GM06990 (cell line): ENCODE measurements around the gene ATP9A.

ENCODE experiments used
- DNase-seq: peaks from one replicate; pipeline ENCODE4 v3.0.0-alpha.2; 2011; ENCODE audit not compliant: insufficient read length; ENCODE audit errors: extremely low read depth
- H3K27me3 ChIP-seq: replicated peaks from 2 replicates; pipeline ENCODE4 v1.6.0; 2011; ENCODE audit warnings: low read length; ENCODE audit not compliant: control insufficient read depth, insufficient read depth
- H3K36me3 ChIP-seq: 2 replicates; pipeline ENCODE4 v1.5.1; 2011; ENCODE audit warnings: low read length; ENCODE audit not compliant: control insufficient read depth, insufficient read depth
- H3K4me3 ChIP-seq: replicated peaks from 2 replicates; pipeline ENCODE4 v1.5.1; 2011; ENCODE audit warnings: low read depth, mild to moderate bottlenecking, control low read depth, low read length
- TF ChIP-seq, protein P1 (sequence below): IDR thresholded peaks from 2 replicates; pipeline ENCODE4 v1.5.1; 2011; ENCODE audit warnings: low read length, control low read depth, mild to moderate bottlenecking, inconsistent platforms; ENCODE audit not compliant: insufficient read depth, poor library complexity, severe bottlenecking

ATP9A gene

DNA sequence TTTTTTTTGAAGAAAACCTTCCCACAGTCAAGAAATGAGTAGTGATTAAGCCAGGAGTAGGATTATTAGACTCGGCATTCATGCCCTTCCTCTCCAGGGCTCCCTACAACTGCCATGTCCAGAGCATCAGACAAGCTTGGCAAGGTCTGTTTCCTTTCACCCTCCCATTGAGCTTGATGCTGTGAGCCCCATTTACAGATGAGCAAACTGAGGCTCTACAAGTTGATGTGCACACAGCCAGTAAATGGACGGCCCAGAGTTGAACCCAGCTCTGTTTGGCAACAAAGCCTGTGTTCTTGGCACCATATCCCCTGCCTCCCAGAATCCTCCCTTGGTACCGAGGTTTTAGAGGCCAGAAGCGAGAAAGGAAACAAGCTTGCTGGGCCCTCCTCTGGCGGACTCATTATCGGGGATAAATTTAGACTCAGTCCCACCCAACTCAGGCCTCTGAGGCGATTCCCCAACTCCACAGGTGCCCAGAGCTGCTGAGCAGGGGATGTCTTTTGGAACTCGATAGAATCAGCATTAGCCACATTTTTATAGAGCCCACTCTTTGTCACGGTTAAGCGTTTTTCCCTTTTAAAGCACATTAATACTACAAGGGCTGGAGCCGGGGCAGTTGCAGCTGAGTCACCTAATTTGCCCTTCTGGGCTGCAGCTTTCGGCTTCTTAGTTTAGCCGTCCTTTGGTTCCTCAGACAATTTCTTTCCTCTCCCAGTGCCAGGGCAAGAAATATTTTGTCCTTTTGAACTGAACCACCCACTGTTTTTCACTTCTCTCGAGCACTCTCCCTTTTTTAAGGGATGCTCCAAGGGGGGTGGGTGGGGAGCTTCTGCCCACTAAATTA is 202.7 kb downstream of the ATP9A start:
- TF ChIP-seq, protein P1, sequence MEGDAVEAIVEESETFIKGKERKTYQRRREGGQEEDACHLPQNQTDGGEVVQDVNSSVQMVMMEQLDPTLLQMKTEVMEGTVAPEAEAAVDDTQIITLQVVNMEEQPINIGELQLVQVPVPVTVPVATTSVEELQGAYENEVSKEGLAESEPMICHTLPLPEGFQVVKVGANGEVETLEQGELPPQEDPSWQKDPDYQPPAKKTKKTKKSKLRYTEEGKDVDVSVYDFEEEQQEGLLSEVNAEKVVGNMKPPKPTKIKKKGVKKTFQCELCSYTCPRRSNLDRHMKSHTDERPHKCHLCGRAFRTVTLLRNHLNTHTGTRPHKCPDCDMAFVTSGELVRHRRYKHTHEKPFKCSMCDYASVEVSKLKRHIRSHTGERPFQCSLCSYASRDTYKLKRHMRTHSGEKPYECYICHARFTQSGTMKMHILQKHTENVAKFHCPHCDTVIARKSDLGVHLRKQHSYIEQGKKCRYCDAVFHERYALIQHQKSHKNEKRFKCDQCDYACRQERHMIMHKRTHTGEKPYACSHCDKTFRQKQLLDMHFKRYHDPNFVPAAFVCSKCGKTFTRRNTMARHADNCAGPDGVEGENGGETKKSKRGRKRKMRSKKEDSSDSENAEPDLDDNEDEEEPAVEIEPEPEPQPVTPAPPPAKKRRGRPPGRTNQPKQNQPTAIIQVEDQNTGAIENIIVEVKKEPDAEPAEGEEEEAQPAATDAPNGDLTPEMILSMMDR, result no peak
- Histone ChIP-seq H3K4me3 (no peak overlapping the region), H3K27me3 (no peaks in the 10 kb centered on the region; the same call in none of the 2 replicates), H3K36me3 (no peaks in the 10 kb centered on the region)
- DNase-seq, result no peak

DNA sequence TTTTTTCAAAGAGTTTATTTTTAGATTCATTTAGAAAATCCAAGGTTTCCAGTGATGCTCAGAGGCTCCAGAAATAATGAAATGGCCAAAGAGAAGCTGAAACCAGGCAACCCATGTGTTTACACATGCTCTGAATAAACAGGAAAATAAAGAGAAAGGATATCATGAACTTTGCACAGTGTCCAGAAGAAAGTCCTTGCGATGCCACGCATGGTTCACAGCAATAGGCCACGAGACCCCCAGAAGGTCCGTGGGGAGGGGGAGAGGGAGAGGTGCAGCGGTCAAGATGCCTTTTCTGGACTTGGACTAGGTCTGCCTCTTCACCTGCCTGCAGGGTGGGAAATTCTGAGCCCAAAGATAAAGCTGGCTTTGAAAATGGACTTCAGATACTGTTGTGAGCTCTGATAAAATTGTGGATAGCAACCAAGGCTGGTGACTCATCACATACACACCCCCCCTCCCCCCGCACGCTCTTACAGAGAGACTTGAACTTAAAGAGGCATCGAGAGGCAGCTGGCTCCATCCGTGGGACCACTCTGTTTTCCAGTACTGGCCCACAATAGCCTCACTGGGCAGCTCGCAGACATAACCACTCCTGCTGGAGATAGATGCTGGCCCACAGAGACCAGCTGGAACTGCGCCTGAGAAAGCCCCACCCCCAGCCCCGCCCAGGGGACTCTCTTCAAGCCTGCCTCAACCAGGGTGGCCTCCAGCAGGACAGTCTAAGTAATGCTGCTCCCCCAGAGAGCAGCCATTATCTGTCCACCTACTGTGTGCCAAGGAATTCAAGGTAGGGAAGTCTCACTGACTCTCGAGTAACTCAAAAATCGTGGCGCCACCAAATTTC is 204.5 kb downstream of the ATP9A start:
- Histone ChIP-seq H3K36me3 (no peaks in the 10 kb centered on the region), H3K27me3 (no peaks in the 10 kb centered on the region; the same call in none of the 2 replicates), H3K4me3 (no peak overlapping the region)
- TF ChIP-seq, protein P1, result no peak
- DNase-seq, result no peak

DNA sequence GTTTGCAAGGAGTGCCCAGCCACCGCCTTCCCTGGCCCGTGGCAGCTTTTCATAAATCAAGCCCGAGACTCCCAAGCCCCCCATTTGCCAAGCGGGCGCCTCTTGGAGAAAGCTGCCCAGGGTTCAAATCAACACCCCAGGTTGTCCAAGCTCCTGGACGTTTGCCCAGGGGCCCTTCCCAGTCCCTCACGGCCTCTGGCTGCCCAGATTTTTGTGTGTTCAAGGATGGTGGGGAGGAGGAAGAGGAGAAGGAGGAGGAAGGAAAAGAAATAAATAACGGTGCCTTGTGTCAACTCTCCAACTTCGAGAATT is 205.1 kb downstream of the ATP9A start:
- no peaks in the 10 kb centered on the region; the same call in none of the 2 replicates for H3K27me3 ChIP-seq
- no peak overlapping the region for H3K4me3 ChIP-seq
- DNase-seq, result no peak
- no peaks in the 10 kb centered on the region for H3K36me3 ChIP-seq
- TF ChIP-seq, protein P1, result no peak

DNA sequence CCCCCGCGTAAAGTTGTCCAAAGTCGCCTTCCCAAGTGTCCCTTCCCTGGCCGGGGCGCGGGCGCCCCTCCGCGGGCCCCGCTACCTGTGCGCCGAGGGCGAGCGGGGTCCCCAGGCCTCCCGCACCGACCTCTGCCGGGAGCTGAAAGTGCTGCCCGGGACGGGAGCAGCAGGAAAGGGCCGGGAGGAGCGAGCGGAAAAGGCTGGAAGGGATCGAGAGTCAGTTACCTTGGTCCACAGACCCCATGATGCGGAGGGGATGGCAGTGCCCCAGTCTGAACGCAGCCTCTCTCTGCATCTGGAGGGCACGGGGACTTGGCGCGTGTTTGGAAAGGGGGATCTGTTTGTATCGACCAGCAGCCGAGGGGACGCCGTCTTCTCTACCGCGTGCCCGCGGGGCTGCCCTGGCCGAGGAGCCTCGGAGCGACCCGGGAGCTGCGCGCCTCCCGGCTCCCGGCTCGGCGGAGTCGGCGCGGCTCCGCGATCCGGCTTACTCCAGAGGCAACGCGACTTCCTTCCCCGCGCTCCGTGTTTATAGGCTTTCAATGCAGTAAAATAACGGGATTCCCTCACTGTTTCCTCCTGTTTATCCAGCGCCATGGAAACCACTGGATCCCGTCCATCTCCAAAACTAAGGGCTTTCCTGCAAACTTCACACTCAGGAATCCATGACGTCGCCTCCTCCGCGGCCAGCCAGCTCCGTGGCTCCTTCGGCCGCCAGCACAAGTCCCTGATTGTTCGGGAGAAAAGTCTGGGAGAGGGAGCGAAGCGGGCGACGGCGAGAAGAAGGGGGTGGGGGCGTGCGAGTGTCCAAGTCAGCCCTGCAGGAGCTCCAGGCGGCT is 205.6 kb downstream of the ATP9A start:
- no peak for DNase-seq
- Histone ChIP-seq H3K36me3 (no peaks in the 10 kb centered on the region), H3K27me3 (no peaks in the 10 kb centered on the region; the same call in none of the 2 replicates), H3K4me3 (peak overlapping the region; percentile 14)
- TF ChIP-seq, protein P1, result no peak

DNA sequence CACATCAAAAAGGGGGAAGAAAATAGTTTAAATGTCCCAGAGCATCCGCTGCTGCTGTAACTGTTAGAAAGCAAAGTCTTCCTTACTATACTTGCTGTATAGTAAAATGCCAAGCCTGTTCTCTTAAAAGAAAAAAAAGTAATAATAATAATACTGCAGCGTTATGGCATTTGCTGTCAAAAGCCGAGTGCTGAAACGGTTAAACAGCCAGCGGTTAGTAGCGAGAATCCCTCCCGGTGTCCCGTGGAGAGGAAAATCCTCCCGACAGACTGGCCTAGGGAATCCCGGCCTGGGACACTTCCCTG is 206.2 kb downstream of the ATP9A start:
- Histone ChIP-seq H3K27me3 (no peaks in the 10 kb centered on the region; the same call in none of the 2 replicates), H3K4me3 (no peak overlapping the region; the same call in 1 of the 2 replicates), H3K36me3 (no peaks in the 10 kb centered on the region)
- no peak for DNase-seq
- TF ChIP-seq, protein P1, result no peak
